HepG2 (cell line): ENCODE data around the gene DOCK1. TPM values are rescaled to one million over a fixed set of nuclear protein-coding genes. Genes with fewer than 3 reads are reported as not detected.

Experiments used
- ATAC-seq: fragments of 200-7000 bp; cut with Tn5 transposase; 3 replicates; pipeline ENCODE4 v1.9.1; 2020; ENCODE audit warnings: mild to moderate bottlenecking, moderate library complexity
- BruUV-seq: library from RNA; stranded (reverse); fragments of 400-500 nt; replicated peaks from 2 replicates; lab custom pipeline; 2021; lab: Mats Ljungman, UMichigan
- CTCF ChIA-PET: fragments of 300-600 bp; formaldehyde crosslinking; extraction: SDS; loops from one replicate; lab custom pipeline; 2021; ENCODE audit warnings: low total read pairs, inconsistent platforms, low intra/inter-chr PET ratio; lab: Yijun Ruan, JAX
- POLR2A ChIA-PET: fragments of 350-600 bp; sonication (Branson Sonifier 250); formaldehyde crosslinking; loops from one replicate; lab custom pipeline; 2020; ENCODE audit warnings: antibody characterized with exemption, inconsistent platforms; lab: Yijun Ruan, JAX
- DNase-seq: peaks from one replicate; pipeline ENCODE4 v3.0.0-alpha.2; 2015; ENCODE audit warnings: low spot score
- FAIRE-seq: peaks from 3 replicates; lab custom pipeline; 2011; peaks lifted over from hg19 to GRCh38; lab: Jason Lieb, UNC
- H2AFZ ChIP-seq: one replicate; pipeline ENCODE4 v1.6.1; 2011; ENCODE audit warnings: low read length, inconsistent platforms
- H3K27ac ChIP-seq: fragments of 300-600 bp; 3 replicates; pipeline ENCODE4 v1.8.0; 2011; ENCODE audit warnings: mixed run types, mild to moderate bottlenecking, mixed read lengths, low read length, inconsistent platforms; ENCODE audit not compliant: insufficient read depth; ENCODE audit errors: extremely low read length
- H3K27me3 ChIP-seq, 2 experiments: fragments of 200-600 bp in 1 of 2; 2 replicates in 1 of 2; 3 replicates in 1 of 2; pipeline versions ENCODE4 v1.6.0 to v1.8.0; 2011; ENCODE audit warnings: low read length in 2 of 2, mild to moderate bottlenecking in 2 of 2, moderate library complexity in 2 of 2, inconsistent platforms in 1 of 2; ENCODE audit not compliant: insufficient read depth in 2 of 2, control insufficient read depth in 1 of 2
- H3K36me3 ChIP-seq, 2 experiments: fragments of 200-600 bp in 1 of 2; replicated peaks in 1 of 2; 2 replicates in 1 of 2; 3 replicates in 1 of 2; pipeline versions ENCODE4 v1.5.1 to v1.8.0; 2011; ENCODE audit warnings: low read length in 2 of 2, inconsistent platforms in 1 of 2; ENCODE audit not compliant: insufficient read depth in 2 of 2, control insufficient read depth in 1 of 2
- H3K4me1 ChIP-seq: 2 replicates; pipeline ENCODE4 v1.5.1; 2012; ENCODE audit warnings: low read length, inconsistent platforms; ENCODE audit not compliant: insufficient read depth
- H3K4me2 ChIP-seq: 2 replicates; pipeline ENCODE4 v1.6.0; 2011; ENCODE audit warnings: low read depth, low read length, inconsistent platforms
- H3K4me3 ChIP-seq, 3 experiments: fragments of 200-600 bp in 1 of 3; sonication (generic), shearing (Covaris generic) in 1 of 3; replicated peaks in 1 of 3; 2 replicates each; pipeline ENCODE4 v1.5.1; 2011 to 2016; ENCODE audit warnings: low read length in 3 of 3, inconsistent platforms in 2 of 3, low read depth in 2 of 3, mild to moderate bottlenecking in 2 of 3, control low read depth in 1 of 3, mixed read lengths in 1 of 3; ENCODE audit not compliant: insufficient read depth in 1 of 3
- H3K79me2 ChIP-seq: one replicate; pipeline ENCODE4 v1.6.1; 2011; ENCODE audit warnings: low read length, inconsistent platforms; ENCODE audit not compliant: insufficient read depth
- H3K9ac ChIP-seq: 2 replicates; pipeline ENCODE4 v1.6.0; 2011; ENCODE audit warnings: mild to moderate bottlenecking, low read depth, low read length, inconsistent platforms; ENCODE audit not compliant: insufficient read depth
- H3K9me3 ChIP-seq: 2 replicates; pipeline ENCODE4 v1.5.1; 2012; ENCODE audit warnings: mild to moderate bottlenecking, low read length
- H4K20me1 ChIP-seq: 2 replicates; pipeline ENCODE4 v1.6.0; 2011; ENCODE audit warnings: inconsistent platforms, mild to moderate bottlenecking, low read length, moderate library complexity; ENCODE audit not compliant: insufficient read depth
- EEA1 ChIP-seq: sonication (generic); formaldehyde crosslinking; IDR thresholded peaks from 2 replicates; pipeline ENCODE4 v1.5.1; 2020; ENCODE audit warnings: mild to moderate bottlenecking, missing genetic modification reagents, borderline replicate concordance
- FOXC1 ChIP-seq: sonication (generic); formaldehyde crosslinking; IDR thresholded peaks from 2 replicates; pipeline ENCODE4 v1.8.0; 2022; ENCODE audit warnings: mild to moderate bottlenecking, missing genetic modification reagents, borderline replicate concordance
- GABPA ChIP-seq, 2 experiments: IDR thresholded peaks; 2 replicates each; pipeline ENCODE4 v1.6.1; 2011 to 2016; ENCODE audit warnings: low read depth in 2 of 2, low read length in 1 of 2, missing biosample characterization in 1 of 2, missing genetic modification characterization in 1 of 2
- HDAC2 ChIP-seq: sonication (generic); formaldehyde crosslinking; IDR thresholded peaks from 2 replicates; pipeline ENCODE4 v1.4.0; 2020; ENCODE audit warnings: missing genetic modification reagents
- PLRG1 ChIP-seq: fragments of 450-650 bp; conservative IDR thresholded peaks from 2 replicates; pipeline ENCODE4 v1.6.1; 2016
- RFX1 ChIP-seq: fragments of 450-650 bp; IDR thresholded peaks from 2 replicates; pipeline ENCODE4 v1.6.1; 2017
- TMF1 ChIP-seq: sonication (generic); formaldehyde crosslinking; IDR thresholded peaks from 2 replicates; pipeline ENCODE4 v1.8.1; 2022; ENCODE audit warnings: low read depth, missing genetic modification reagents
- ZBTB20 ChIP-seq: sonication (generic); formaldehyde crosslinking; IDR thresholded peaks from 2 replicates; pipeline ENCODE4 v1.8.1; 2023; ENCODE audit warnings: missing genetic modification reagents, low read depth, mild to moderate bottlenecking, borderline replicate concordance
- ZFP90 ChIP-seq: sonication (generic); formaldehyde crosslinking; IDR thresholded peaks from 2 replicates; pipeline ENCODE4 v1.8.0; 2022; ENCODE audit warnings: missing genetic modification reagents, mild to moderate bottlenecking, inconsistent platforms, borderline replicate concordance
- ZNF33A ChIP-seq: sonication (generic); formaldehyde crosslinking; IDR thresholded peaks from 2 replicates; pipeline ENCODE4 v1.5.1; 2020; ENCODE audit warnings: missing genetic modification reagents, mild to moderate bottlenecking, moderate library complexity, borderline replicate concordance
- ZNF720 ChIP-seq: sonication (generic); formaldehyde crosslinking; IDR thresholded peaks from 2 replicates; pipeline ENCODE4 v1.4.0; 2020; ENCODE audit warnings: missing genetic modification reagents
- ZZZ3 ChIP-seq: sonication (generic); formaldehyde crosslinking; IDR thresholded peaks from 2 replicates; pipeline ENCODE4 v1.4.0; 2020; ENCODE audit warnings: missing genetic modification reagents, mild to moderate bottlenecking, borderline replicate concordance
- WGBS: methylation state at CpG from one replicate; pipeline ENCODE4 v1.1.6; 2017; ENCODE audit warnings: low lambda C conversion rate; 5-methylcytosine and 5-hydroxymethylcytosine counted together
- in situ Hi-C: cut with HindIII; loops from 2 replicates; pipeline ENCODE4 v1.10.0; 2017; ENCODE audit warnings: low pct_unique_long_range_greater_than_20kb; ENCODE audit not compliant: extremely low pct_ligation_motif_present
- intact Hi-C: fragments of 100-400 bp; cut with micrococcal nuclease; formaldehyde crosslinking; loops from one replicate; pipeline ENCODE4 v1.10.0; 2022; ENCODE audit not compliant: unreplicated experiment
- polyA plus RNA-seq, 8 experiments: library from polyadenylated mRNA; depleted of rRNA in 3 of 8; stranded (reverse) in 7 of 8; unstranded in 1 of 8; fragments of >200 nt; fragmentation: Illumina TruSeq in 4 of 8; extraction: Trizol in 4 of 8; gene quantifications; 2 replicates each; pipeline versions ENCODE4 v1.2.1 to v1.2.3, GENCODE V29; 2011 to 2016; ENCODE audit warnings: low read depth in 4 of 8, missing spikeins in 1 of 8, mixed read lengths in 1 of 8; ENCODE audit not compliant: insufficient read depth in 1 of 8
- total RNA-seq, 5 experiments: library from RNA; depleted of rRNA; stranded (reverse); fragments of >200 nt; fragmentation: Illumina TruSeq; extraction: Trizol; gene quantifications; 2 replicates each; pipeline ENCODE4 v1.2.3, GENCODE V29; 2016; ENCODE audit warnings: low read depth in 1 of 5
- TF ChIP-seq, protein P1 (sequence below): IDR thresholded peaks from 2 replicates; pipeline ENCODE4 v1.6.1; 2016; ENCODE audit warnings: missing genetic modification reagents, missing compliant biosample characterization
- TF ChIP-seq, protein P2 (sequence below): sonication (generic); formaldehyde crosslinking; IDR thresholded peaks from 2 replicates; pipeline ENCODE4 v1.5.0; 2020; ENCODE audit warnings: missing genetic modification reagents
- TF ChIP-seq, protein P3 (sequence below): sonication (generic); formaldehyde crosslinking; conservative IDR thresholded peaks from 2 replicates; pipeline ENCODE4 v1.5.0; 2020; ENCODE audit warnings: missing genetic modification reagents
- TF ChIP-seq, protein P4 (sequence below): sonication (generic); formaldehyde crosslinking; IDR thresholded peaks from 2 replicates; pipeline ENCODE4 v1.4.0; 2020; ENCODE audit warnings: missing genetic modification reagents, borderline replicate concordance

Gene DOCK1
- total and polyA plus RNA-seq, 2 of the 13 experiments (the other 11 are each of a cell fraction or from before 2014, with no cell fraction given) = 8.3 to 25.5 TPM

DNA sequence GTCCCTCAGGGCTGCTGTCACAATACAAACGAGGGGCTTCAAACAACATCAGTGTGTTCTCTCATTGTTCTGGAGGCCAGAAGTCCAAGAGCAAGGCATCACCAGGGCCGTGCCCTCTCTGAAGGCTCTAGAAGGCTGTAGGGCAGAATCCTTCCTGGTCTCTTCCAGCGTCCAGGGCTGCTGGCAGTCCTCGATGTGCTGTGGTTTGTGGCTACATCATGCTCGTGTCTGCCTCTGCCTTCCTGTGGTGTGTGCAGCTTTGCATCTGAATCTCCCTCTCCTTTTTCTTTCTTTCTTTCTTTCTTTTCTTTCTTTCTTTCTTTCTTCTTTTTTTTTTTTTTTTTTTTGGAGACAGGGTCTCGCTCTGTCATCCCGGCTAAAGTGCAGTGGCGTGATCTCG lies 187.7 kb downstream of the DOCK1 start:
- no peak overlapping the region for H3K4me3 ChIP-seq
- no peaks in the 10 kb centered on the region for H4K20me1 ChIP-seq
- no peaks in the 10 kb centered on the region for H3K9me3 ChIP-seq
- peaks cover 0 to 2% of the 10 kb centered on the region in 2 experiments; a peak in 3 of 5 replicates for H3K36me3 ChIP-seq
- no peaks in the 10 kb centered on the region for H3K79me2 ChIP-seq
- POLR2A ChIA-PET = no interaction called here
- no TSS peak for BruUV-seq
- no peak overlapping the region for H3K4me2 ChIP-seq
- no peak overlapping the region for H3K9ac ChIP-seq
- H2AFZ ChIP-seq = no peak overlapping the region
- FAIRE-seq (no peak), DNase-seq (no peak), ATAC-seq (no peak)
- H3K27ac ChIP-seq = no peak overlapping the region
- over 99% methylated on average over 9 of the region's 9 CpGs for whole genome bisulfite sequencing
- in situ Hi-C loops = no loop called here
- H3K27me3 ChIP-seq = no peaks in the 10 kb centered on the region
- CTCF ChIA-PET = no interaction called here
- intact Hi-C loops = no loop called here
- H3K4me1 ChIP-seq = peaks cover 23% of the 10 kb centered on the region
- TF ChIP-seq ZZZ3 (CRISPR knock-in tag) (no peak), EEA1 (CRISPR knock-in tag) (no peak), ZFP90 (CRISPR knock-in tag) (no peak), ZBTB20 (CRISPR knock-in tag) (no peak), RFX1 (no peak), HDAC2 (no peak), FOXC1 (no peak), ZNF33A (no peak), ZNF720 (CRISPR knock-in tag) (no peak), PLRG1 (no peak), TMF1 (no peak), GABPA (IDR thresholded peaks at IDR 0.05; ENCODE audit: low read depth, low read length) (no peak), GABPA (CRISPR knock-in tag; IDR thresholded peaks at IDR 0.05; ENCODE audit: low read depth) (no peak)
- TF ChIP-seq, protein P1, sequence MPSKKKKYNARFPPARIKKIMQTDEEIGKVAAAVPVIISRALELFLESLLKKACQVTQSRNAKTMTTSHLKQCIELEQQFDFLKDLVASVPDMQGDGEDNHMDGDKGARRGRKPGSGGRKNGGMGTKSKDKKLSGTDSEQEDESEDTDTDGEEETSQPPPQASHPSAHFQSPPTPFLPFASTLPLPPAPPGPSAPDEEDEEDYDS (CRISPR knock-in tag) = no peak
- TF ChIP-seq, protein P2, sequence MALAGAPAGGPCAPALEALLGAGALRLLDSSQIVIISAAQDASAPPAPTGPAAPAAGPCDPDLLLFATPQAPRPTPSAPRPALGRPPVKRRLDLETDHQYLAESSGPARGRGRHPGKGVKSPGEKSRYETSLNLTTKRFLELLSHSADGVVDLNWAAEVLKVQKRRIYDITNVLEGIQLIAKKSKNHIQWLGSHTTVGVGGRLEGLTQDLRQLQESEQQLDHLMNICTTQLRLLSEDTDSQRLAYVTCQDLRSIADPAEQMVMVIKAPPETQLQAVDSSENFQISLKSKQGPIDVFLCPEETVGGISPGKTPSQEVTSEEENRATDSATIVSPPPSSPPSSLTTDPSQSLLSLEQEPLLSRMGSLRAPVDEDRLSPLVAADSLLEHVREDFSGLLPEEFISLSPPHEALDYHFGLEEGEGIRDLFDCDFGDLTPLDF (CRISPR knock-in tag) = no peak
- TF ChIP-seq, protein P3, sequence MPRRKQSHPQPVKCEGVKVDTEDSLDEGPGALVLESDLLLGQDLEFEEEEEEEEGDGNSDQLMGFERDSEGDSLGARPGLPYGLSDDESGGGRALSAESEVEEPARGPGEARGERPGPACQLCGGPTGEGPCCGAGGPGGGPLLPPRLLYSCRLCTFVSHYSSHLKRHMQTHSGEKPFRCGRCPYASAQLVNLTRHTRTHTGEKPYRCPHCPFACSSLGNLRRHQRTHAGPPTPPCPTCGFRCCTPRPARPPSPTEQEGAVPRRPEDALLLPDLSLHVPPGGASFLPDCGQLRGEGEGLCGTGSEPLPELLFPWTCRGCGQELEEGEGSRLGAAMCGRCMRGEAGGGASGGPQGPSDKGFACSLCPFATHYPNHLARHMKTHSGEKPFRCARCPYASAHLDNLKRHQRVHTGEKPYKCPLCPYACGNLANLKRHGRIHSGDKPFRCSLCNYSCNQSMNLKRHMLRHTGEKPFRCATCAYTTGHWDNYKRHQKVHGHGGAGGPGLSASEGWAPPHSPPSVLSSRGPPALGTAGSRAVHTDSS (CRISPR knock-in tag) = no peak
- TF ChIP-seq, protein P4, sequence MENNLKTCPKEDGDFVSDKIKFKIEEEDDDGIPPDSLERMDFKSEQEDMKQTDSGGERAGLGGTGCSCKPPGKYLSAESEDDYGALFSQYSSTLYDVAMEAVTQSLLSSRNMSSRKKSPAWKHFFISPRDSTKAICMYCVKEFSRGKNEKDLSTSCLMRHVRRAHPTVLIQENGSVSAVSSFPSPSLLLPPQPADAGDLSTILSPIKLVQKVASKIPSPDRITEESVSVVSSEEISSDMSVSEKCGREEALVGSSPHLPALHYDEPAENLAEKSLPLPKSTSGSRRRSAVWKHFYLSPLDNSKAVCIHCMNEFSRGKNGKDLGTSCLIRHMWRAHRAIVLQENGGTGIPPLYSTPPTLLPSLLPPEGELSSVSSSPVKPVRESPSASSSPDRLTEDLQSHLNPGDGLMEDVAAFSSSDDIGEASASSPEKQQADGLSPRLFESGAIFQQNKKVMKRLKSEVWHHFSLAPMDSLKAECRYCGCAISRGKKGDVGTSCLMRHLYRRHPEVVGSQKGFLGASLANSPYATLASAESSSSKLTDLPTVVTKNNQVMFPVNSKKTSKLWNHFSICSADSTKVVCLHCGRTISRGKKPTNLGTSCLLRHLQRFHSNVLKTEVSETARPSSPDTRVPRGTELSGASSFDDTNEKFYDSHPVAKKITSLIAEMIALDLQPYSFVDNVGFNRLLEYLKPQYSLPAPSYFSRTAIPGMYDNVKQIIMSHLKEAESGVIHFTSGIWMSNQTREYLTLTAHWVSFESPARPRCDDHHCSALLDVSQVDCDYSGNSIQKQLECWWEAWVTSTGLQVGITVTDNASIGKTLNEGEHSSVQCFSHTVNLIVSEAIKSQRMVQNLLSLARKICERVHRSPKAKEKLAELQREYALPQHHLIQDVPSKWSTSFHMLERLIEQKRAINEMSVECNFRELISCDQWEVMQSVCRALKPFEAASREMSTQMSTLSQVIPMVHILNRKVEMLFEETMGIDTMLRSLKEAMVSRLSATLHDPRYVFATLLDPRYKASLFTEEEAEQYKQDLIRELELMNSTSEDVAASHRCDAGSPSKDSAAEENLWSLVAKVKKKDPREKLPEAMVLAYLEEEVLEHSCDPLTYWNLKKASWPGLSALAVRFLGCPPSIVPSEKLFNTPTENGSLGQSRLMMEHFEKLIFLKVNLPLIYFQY (CRISPR knock-in tag) = no peak
